OCI-LY1 (cell line): ENCODE measurements around the gene OVAAL.

Experiments used
- H2AFZ ChIP-seq: fragments of 200-600 bp; sonication (generic), shearing (Covaris generic); 2 replicates; pipeline ENCODE4 v1.6.0; 2014; ENCODE audit warnings: antibody characterized with exemption, mild to moderate bottlenecking, low read length
- H3F3A ChIP-seq: fragments of 200-600 bp; sonication (generic), shearing (Covaris generic); 2 replicates; pipeline ENCODE4 v1.6.0; 2014; ENCODE audit warnings: mild to moderate bottlenecking, antibody characterized with exemption, low read length, moderate library complexity; ENCODE audit not compliant: insufficient read depth
- H3K27ac ChIP-seq: fragments of 200-600 bp; sonication (generic); 2 replicates; pipeline ENCODE4 v1.5.1; 2014; ENCODE audit warnings: low read length, mixed run types, mild to moderate bottlenecking, low read depth; ENCODE audit not compliant: poor library complexity, severe bottlenecking
- H3K27me3 ChIP-seq: fragments of 200-600 bp; sonication (generic); 2 replicates; pipeline ENCODE4 v1.6.0; 2014; ENCODE audit warnings: antibody characterized with exemption, mild to moderate bottlenecking, low read length, moderate library complexity; ENCODE audit not compliant: insufficient read depth
- H3K36me3 ChIP-seq: fragments of 200-600 bp; sonication (generic); 2 replicates; pipeline ENCODE4 v1.6.1; 2014; ENCODE audit warnings: mild to moderate bottlenecking, antibody characterized with exemption, low read length, moderate library complexity, mixed read lengths; ENCODE audit not compliant: insufficient read depth
- H3K4me1 ChIP-seq: fragments of 200-600 bp; sonication (generic); 2 replicates; pipeline ENCODE4 v1.5.1; 2014; ENCODE audit warnings: mild to moderate bottlenecking, low read length, moderate library complexity; ENCODE audit not compliant: insufficient read depth, severe bottlenecking
- H3K4me2 ChIP-seq: fragments of 200-600 bp; sonication (generic), shearing (Covaris generic); 2 replicates; pipeline ENCODE4 v1.6.1; 2014; ENCODE audit warnings: low read length
- H3K4me3 ChIP-seq: fragments of 200-600 bp; sonication (generic); 2 replicates; pipeline ENCODE4 v1.5.1; 2014; ENCODE audit warnings: low read length, low read depth, mild to moderate bottlenecking, mixed read lengths; ENCODE audit not compliant: poor library complexity, severe bottlenecking
- H3K79me2 ChIP-seq: fragments of 200-600 bp; shearing (Covaris generic); 2 replicates; pipeline ENCODE4 v1.6.1; 2016; ENCODE audit warnings: mixed run types, low read length, mixed read lengths; ENCODE audit not compliant: insufficient read depth
- H3K9ac ChIP-seq: fragments of 200-600 bp; sonication (generic), shearing (Covaris generic); 2 replicates; pipeline ENCODE4 v1.6.1; 2014; ENCODE audit warnings: mild to moderate bottlenecking, low read length, mixed read lengths
- H3K9me2 ChIP-seq: fragments of 200-600 bp; sonication (generic), shearing (Covaris generic); 2 replicates; pipeline ENCODE4 v1.6.1; 2014; ENCODE audit warnings: low read depth, mild to moderate bottlenecking, low read length, mixed read lengths
- H3K9me3 ChIP-seq: fragments of 200-600 bp; shearing (Covaris generic); 2 replicates; pipeline ENCODE4 v1.6.1; 2014; ENCODE audit warnings: low read length, mixed read lengths
- H4K20me1 ChIP-seq: fragments of 200-600 bp; sonication (generic), shearing (Covaris generic); 2 replicates; pipeline ENCODE4 v1.6.0; 2016; ENCODE audit warnings: mild to moderate bottlenecking, low read length; ENCODE audit not compliant: insufficient read depth
- EZH2 ChIP-seq: fragments of 200-600 bp; sonication (generic), shearing (Covaris generic); IDR thresholded peaks from 2 replicates; pipeline ENCODE4 v1.8.0; 2017; ENCODE audit warnings: borderline replicate concordance, mixed run types, mild to moderate bottlenecking, antibody characterized with exemption, low read length, moderate library complexity, mixed read lengths
- TF ChIP-seq, protein P1 (sequence below): fragments of 200-600 bp; sonication (generic), shearing (Covaris generic); IDR thresholded peaks from 2 replicates; pipeline ENCODE4 v1.5.1; 2017; ENCODE audit warnings: mild to moderate bottlenecking, antibody characterized with exemption, low read length, moderate library complexity, mixed read lengths

Gene OVAAL

DNA sequence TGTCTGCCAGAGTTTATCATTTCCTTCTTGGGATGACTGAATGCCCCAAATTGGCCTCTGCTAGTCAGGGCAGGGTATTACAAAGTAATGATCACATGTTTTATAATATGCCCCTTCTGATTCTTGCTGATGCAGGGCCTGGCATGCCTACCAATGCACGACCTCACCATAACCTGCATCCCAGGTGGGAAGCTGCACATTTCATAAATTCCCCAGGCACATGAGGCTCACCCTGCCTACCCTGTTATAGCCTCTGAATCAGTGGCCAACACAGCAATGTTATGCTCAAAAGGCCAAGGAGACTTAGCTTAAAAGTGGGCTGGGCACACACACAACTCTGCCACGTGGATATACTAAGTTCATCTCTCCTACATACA lies 45.1 kb downstream of the OVAAL start:
- Histone ChIP-seq H3K4me3 (no peak overlapping the region), H3K79me2 (no peaks in the 10 kb centered on the region), H3K4me1 (no peaks in the 10 kb centered on the region), H3K27me3 (no peaks in the 10 kb centered on the region), H3K36me3 (no peaks in the 10 kb centered on the region), H3K9me2 (no peaks in the 10 kb centered on the region), H3K9me3 (no peaks in the 10 kb centered on the region), H3F3A (no peaks in the 10 kb centered on the region), H2AFZ (no peak overlapping the region), H4K20me1 (no peaks in the 10 kb centered on the region), H3K27ac (no peak overlapping the region), H3K4me2 (no peak overlapping the region), H3K9ac (no peak overlapping the region)
- TF ChIP-seq, protein P1, sequence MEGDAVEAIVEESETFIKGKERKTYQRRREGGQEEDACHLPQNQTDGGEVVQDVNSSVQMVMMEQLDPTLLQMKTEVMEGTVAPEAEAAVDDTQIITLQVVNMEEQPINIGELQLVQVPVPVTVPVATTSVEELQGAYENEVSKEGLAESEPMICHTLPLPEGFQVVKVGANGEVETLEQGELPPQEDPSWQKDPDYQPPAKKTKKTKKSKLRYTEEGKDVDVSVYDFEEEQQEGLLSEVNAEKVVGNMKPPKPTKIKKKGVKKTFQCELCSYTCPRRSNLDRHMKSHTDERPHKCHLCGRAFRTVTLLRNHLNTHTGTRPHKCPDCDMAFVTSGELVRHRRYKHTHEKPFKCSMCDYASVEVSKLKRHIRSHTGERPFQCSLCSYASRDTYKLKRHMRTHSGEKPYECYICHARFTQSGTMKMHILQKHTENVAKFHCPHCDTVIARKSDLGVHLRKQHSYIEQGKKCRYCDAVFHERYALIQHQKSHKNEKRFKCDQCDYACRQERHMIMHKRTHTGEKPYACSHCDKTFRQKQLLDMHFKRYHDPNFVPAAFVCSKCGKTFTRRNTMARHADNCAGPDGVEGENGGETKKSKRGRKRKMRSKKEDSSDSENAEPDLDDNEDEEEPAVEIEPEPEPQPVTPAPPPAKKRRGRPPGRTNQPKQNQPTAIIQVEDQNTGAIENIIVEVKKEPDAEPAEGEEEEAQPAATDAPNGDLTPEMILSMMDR: no peak
- TF ChIP-seq EZH2: no peak

DNA sequence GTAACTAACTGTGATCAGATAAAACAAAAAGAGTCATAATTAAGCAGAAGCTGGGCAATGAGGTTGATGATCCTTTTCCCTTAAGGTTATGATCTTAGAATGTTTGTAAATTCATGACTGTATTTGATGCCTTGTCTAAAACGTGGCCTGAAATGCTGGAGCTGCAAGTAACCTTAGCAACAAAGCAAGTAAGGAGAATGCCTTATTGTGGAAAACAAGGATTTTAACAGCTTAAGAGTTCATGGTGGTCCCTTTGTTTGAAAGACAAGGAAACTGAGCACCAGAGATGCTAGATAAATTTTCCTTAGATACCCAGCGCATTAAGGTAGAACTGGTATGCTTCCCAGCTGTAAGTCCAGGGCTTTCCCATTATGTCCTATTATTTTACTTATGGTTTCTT lies 47.4 kb downstream of the OVAAL start:
- Histone ChIP-seq H3K36me3 (no peaks in the 10 kb centered on the region), H3K9ac (no peak overlapping the region)
- TF ChIP-seq EZH2: no peak
- TF ChIP-seq, protein P1: no peak

DNA sequence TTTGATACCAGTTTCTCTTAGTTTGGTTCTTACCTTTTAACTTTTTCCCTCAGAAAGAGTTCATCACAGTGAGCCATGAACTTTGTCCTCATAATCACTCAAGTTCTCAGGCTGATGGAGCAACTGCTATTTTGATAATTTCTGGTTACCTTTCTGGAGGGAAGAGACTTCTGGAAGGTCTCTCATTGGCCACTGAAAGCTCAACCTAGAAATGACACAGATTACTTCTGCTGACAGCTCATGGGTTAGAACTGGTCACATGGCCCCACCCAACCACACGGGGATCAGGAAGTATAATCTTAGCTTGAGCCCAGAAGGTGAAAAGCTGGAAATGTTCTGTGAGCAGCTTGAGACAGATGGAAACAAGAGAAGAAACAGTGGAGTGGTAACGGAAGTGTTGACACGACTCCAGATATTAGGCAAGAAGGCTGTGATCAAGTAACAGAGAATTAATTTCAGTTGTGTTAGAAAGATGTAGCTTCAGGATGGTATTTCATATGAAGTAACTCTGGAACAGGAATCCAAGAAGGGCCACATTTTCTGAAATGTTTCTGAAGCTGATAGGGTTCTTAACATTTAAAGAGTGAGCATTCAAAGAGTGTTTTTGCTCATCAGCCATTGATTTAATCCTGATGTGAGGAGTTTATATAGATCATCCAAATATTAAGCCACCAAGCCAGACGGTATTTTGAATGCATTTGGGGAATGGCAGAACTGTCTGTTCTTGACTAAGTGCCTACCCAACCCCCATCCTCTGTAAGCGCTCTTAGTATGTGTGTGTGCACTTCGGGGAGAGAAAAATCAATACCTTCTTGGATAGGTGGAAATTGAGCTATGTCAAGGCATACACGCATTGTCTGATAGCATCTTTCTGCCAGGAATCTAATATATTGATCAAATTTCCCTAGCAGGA lies 51.1 kb downstream of the OVAAL start:
- no peaks in the 10 kb centered on the region for H3K36me3 ChIP-seq
- peaks cover 21% of the 10 kb centered on the region for H3K4me1 ChIP-seq
- 0 out of 2 replicates have a peak, but pooled peaks cover 5% of the 10 kb centered on the region for H3F3A ChIP-seq
- no peak overlapping the region for H3K9ac ChIP-seq
- no peaks in the 10 kb centered on the region for H3K9me2 ChIP-seq
- H4K20me1 ChIP-seq: no peaks in the 10 kb centered on the region
- H3K4me2 ChIP-seq: no peak overlapping the region
- H3K79me2 ChIP-seq: no peaks in the 10 kb centered on the region
- peak overlapping the region; percentile 94 for H2AFZ ChIP-seq
- H3K27ac ChIP-seq: no peak overlapping the region
- TF ChIP-seq, protein P1: no peak
- TF ChIP-seq EZH2: no peak
- no peak overlapping the region for H3K4me3 ChIP-seq
- no peaks in the 10 kb centered on the region for H3K9me3 ChIP-seq
- H3K27me3 ChIP-seq: no peaks in the 10 kb centered on the region

More for the DNA sequence above, 47.4 kb downstream of the OVAAL start:
- Histone ChIP-seq H4K20me1 (no peaks in the 10 kb centered on the region), H3K4me1 (peaks cover 8% of the 10 kb centered on the region), H3K9me3 (no peaks in the 10 kb centered on the region), H3K4me3 (no peak overlapping the region), H3K79me2 (no peaks in the 10 kb centered on the region), H3K27ac (no peak overlapping the region), H3F3A (no peaks in the 10 kb centered on the region), H3K4me2 (no peak overlapping the region), H2AFZ (no peak overlapping the region), H3K27me3 (no peaks in the 10 kb centered on the region), H3K9me2 (no peaks in the 10 kb centered on the region)
